HEK293 (cell line): ENCODE results near the gene CTSO.

ENCODE experiments used
- CTCF ChIA-PET: fragments of 350-600 bp; formaldehyde crosslinking; extraction: SDS; loops from one replicate; lab custom pipeline; 2021; ENCODE audit warnings: antibody characterized with exemption; lab: Yijun Ruan, JAX
- POLR2A ChIA-PET: fragments of 300-600 bp; formaldehyde crosslinking; extraction: SDS; loops from one replicate; lab custom pipeline; 2020; ENCODE audit warnings: antibody characterized with exemption, inconsistent platforms; lab: Yijun Ruan, JAX
- H3K27ac ChIP-seq: fragments of 200-500 bp; sonication (Bioruptor generic); 2 replicates; pipeline ENCODE4 v1.5.1; 2014; ENCODE audit warnings: low read depth, low read length, control low read depth, inconsistent platforms; ENCODE audit errors: extremely low read depth
- H3K36me3 ChIP-seq, 2 experiments: fragments of 200-500 bp in 1 of 2; sonication (Bioruptor generic) in 1 of 2; 1 replicate in 1 of 2; 2 replicates in 1 of 2; pipeline ENCODE4 v1.5.1; 2014 to 2017; ENCODE audit warnings: inconsistent platforms in 2 of 2, low read length in 2 of 2; ENCODE audit not compliant: control insufficient read depth in 2 of 2, insufficient read depth in 1 of 2
- H3K4me1 ChIP-seq: fragments of 200-500 bp; sonication (Bioruptor generic); 2 replicates; pipeline ENCODE4 v1.5.1; 2014; ENCODE audit warnings: mild to moderate bottlenecking, low read length, inconsistent platforms; ENCODE audit not compliant: control insufficient read depth, insufficient read depth
- H3K4me3 ChIP-seq: 2 replicates; pipeline ENCODE4 v1.5.1; 2011; ENCODE audit warnings: low read depth, mild to moderate bottlenecking, control low read depth, low read length, moderate library complexity
- H3K9me3 ChIP-seq: fragments of 200-500 bp; sonication (Bioruptor generic); 2 replicates; pipeline ENCODE4 v1.5.1; 2014; ENCODE audit warnings: low read depth, low read length, inconsistent platforms; ENCODE audit not compliant: control insufficient read depth, insufficient read depth
- EGR2 ChIP-seq: fragments of 450-650 bp; formaldehyde crosslinking; IDR thresholded peaks from 2 replicates; pipeline ENCODE4 v1.5.1; 2016; ENCODE audit warnings: low read depth, missing biosample characterization, missing genetic modification characterization
- GFI1B ChIP-seq: fragments of 450-650 bp; formaldehyde crosslinking; IDR thresholded peaks from 2 replicates; pipeline ENCODE4 v1.5.1; 2016; ENCODE audit warnings: missing biosample characterization, missing genetic modification characterization
- SP7 ChIP-seq: fragments of 450-650 bp; formaldehyde crosslinking; IDR thresholded peaks from 2 replicates; pipeline ENCODE4 v1.5.1; 2016; ENCODE audit warnings: missing biosample characterization, missing genetic modification characterization
- ZEB2 ChIP-seq: fragments of 450-650 bp; formaldehyde crosslinking; IDR thresholded peaks from 2 replicates; pipeline ENCODE4 v1.5.1; 2016; ENCODE audit warnings: missing biosample characterization, missing genetic modification characterization
- ZIC2 ChIP-seq: fragments of 450-650 bp; formaldehyde crosslinking; IDR thresholded peaks from 2 replicates; pipeline ENCODE4 v1.5.1; 2016; ENCODE audit warnings: missing biosample characterization, missing genetic modification characterization
- ZNF112 ChIP-seq: fragments of 450-650 bp; formaldehyde crosslinking; IDR thresholded peaks from 2 replicates; pipeline ENCODE4 v1.5.0; 2017; ENCODE audit warnings: missing biosample characterization, missing genetic modification characterization
- ZNF155 ChIP-seq: fragments of 450-650 bp; formaldehyde crosslinking; IDR thresholded peaks from 2 replicates; pipeline ENCODE4 v1.5.1; 2016; ENCODE audit warnings: missing biosample characterization, missing genetic modification characterization
- ZNF169 ChIP-seq: fragments of 450-650 bp; formaldehyde crosslinking; IDR thresholded peaks from 2 replicates; pipeline ENCODE4 v1.5.1; 2016; ENCODE audit warnings: missing biosample characterization, missing genetic modification characterization
- ZNF174 ChIP-seq: fragments of 450-650 bp; formaldehyde crosslinking; IDR thresholded peaks from 2 replicates; pipeline ENCODE4 v1.5.0; 2017; ENCODE audit warnings: missing biosample characterization, mild to moderate bottlenecking, missing genetic modification characterization
- ZNF184 ChIP-seq: fragments of 450-650 bp; IDR thresholded peaks from 2 replicates; pipeline ENCODE4 v1.5.1; 2018; ENCODE audit warnings: missing biosample characterization, mild to moderate bottlenecking, missing genetic modification characterization
- ZNF266 ChIP-seq: fragments of 450-650 bp; formaldehyde crosslinking; IDR thresholded peaks from 2 replicates; pipeline ENCODE4 v1.5.1; 2016; ENCODE audit warnings: missing biosample characterization, missing genetic modification characterization, low read depth
- ZNF274 ChIP-seq, 2 experiments: fragments of 200-500 bp in 1 of 2; fragments of 450-650 bp in 1 of 2; sonication (Bioruptor generic) in 1 of 2; formaldehyde crosslinking in 1 of 2; IDR thresholded peaks; 2 replicates each; pipeline versions ENCODE4 v1.5.1 to v1.6.1; 2014 to 2016; ENCODE audit warnings: borderline replicate concordance in 1 of 2, inconsistent platforms in 1 of 2, low read length in 1 of 2, missing biosample characterization in 1 of 2, missing genetic modification characterization in 1 of 2
- ZNF292 ChIP-seq: fragments of 450-650 bp; formaldehyde crosslinking; IDR thresholded peaks from 2 replicates; pipeline ENCODE4 v1.5.1; 2016; ENCODE audit warnings: low read depth, missing biosample characterization, missing genetic modification characterization, borderline replicate concordance
- ZNF335 ChIP-seq: fragments of 450-650 bp; formaldehyde crosslinking; conservative IDR thresholded peaks from 2 replicates; pipeline ENCODE4 v1.5.1; 2016; ENCODE audit warnings: missing biosample characterization, missing genetic modification characterization
- ZNF391 ChIP-seq: fragments of 450-650 bp; formaldehyde crosslinking; IDR thresholded peaks from 2 replicates; pipeline ENCODE4 v1.5.1; 2016; ENCODE audit warnings: low read depth, missing biosample characterization, missing genetic modification characterization, borderline replicate concordance
- ZNF426 ChIP-seq: fragments of 450-650 bp; formaldehyde crosslinking; IDR thresholded peaks from 2 replicates; pipeline ENCODE4 v1.5.1; 2017; ENCODE audit warnings: missing biosample characterization, missing genetic modification characterization, mild to moderate bottlenecking, inconsistent platforms, moderate library complexity
- ZNF501 ChIP-seq: fragments of 450-650 bp; formaldehyde crosslinking; IDR thresholded peaks from 2 replicates; pipeline ENCODE4 v1.5.1; 2016; ENCODE audit warnings: missing biosample characterization, missing genetic modification characterization
- ZNF560 ChIP-seq: fragments of 450-650 bp; formaldehyde crosslinking; IDR thresholded peaks from 2 replicates; pipeline ENCODE4 v1.5.1; 2017; ENCODE audit warnings: missing biosample characterization, missing genetic modification characterization, borderline replicate concordance
- ZNF624 ChIP-seq: fragments of 450-650 bp; formaldehyde crosslinking; IDR thresholded peaks from 2 replicates; pipeline ENCODE4 v1.5.1; 2017; ENCODE audit warnings: missing biosample characterization, missing genetic modification characterization
- ZNF654 ChIP-seq: fragments of 450-650 bp; formaldehyde crosslinking; IDR thresholded peaks from 2 replicates; pipeline ENCODE4 v1.5.1; 2016; ENCODE audit warnings: low read depth, missing biosample characterization, missing genetic modification characterization
- ZNF670 ChIP-seq: fragments of 450-650 bp; formaldehyde crosslinking; IDR thresholded peaks from 2 replicates; pipeline ENCODE4 v1.5.1; 2016; ENCODE audit warnings: missing biosample characterization, missing genetic modification characterization, low read depth
- ZNF747 ChIP-seq: fragments of 450-650 bp; formaldehyde crosslinking; IDR thresholded peaks from 2 replicates; pipeline ENCODE4 v1.5.1; 2016; ENCODE audit warnings: missing biosample characterization, missing genetic modification characterization
- TF ChIP-seq, protein P1 (sequence below): fragments of 450-650 bp; formaldehyde crosslinking; IDR thresholded peaks from 2 replicates; pipeline ENCODE4 v1.5.1; 2016; ENCODE audit warnings: missing biosample characterization, missing genetic modification characterization
- TF ChIP-seq, protein P2 (sequence below): fragments of 450-650 bp; formaldehyde crosslinking; IDR thresholded peaks from 2 replicates; pipeline ENCODE4 v1.5.1; 2017; ENCODE audit warnings: missing biosample characterization, mild to moderate bottlenecking, missing genetic modification characterization, moderate library complexity
- TF ChIP-seq, protein P3 (sequence below): fragments of 450-650 bp; formaldehyde crosslinking; IDR thresholded peaks from 2 replicates; pipeline ENCODE4 v1.5.1; 2016; ENCODE audit warnings: missing biosample characterization, missing genetic modification characterization
- TF ChIP-seq, protein P4 (sequence below): fragments of 450-650 bp; formaldehyde crosslinking; IDR thresholded peaks from 2 replicates; pipeline ENCODE4 v1.5.1; 2016; ENCODE audit warnings: missing biosample characterization, missing genetic modification characterization
- TF ChIP-seq, protein P5 (sequence below): fragments of 450-650 bp; formaldehyde crosslinking; IDR thresholded peaks from 2 replicates; pipeline ENCODE4 v1.5.1; 2016; ENCODE audit warnings: missing biosample characterization, missing genetic modification characterization

Gene CTSO

DNA sequence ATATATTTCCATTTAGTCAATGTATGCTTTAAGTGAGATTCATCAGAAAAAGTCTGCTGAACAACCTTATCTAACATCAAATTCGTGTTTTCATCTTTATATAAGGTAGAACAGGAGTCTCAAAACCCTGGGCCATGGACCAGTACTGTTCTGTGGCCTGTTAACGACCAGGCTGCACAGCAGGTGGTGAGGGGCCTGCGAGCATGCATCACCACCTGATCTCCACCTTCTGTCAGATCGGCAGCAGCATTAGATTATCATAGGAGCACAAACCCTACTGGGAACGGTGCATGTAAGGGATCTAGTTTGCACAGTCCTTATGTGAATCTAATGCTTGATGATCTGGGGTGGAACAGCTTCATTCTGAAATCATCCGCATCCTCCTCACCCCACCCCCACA, 3.2 kb downstream of the CTSO start:
- ChIA-PET POLR2A (no interaction called here), CTCF (interaction anchor here (1.2 to 3.7 kb wide), 2 partner anchors 140 kb away, joined by 3 to 32 read pairs; no protein-coding TSS in a partner anchor)
- H3K4me1 ChIP-seq: 0 out of 2 replicates have a peak, but pooled peaks cover 4% of the 10 kb centered on the region
- no peak overlapping the region for H3K4me3 ChIP-seq
- no peaks in the 10 kb centered on the region for H3K9me3 ChIP-seq
- TF ChIP-seq ZNF169 (tag by site-specific recombination) (no peak), ZIC2 (no peak), ZNF670 (tag by site-specific recombination) (no peak), ZNF184 (tag by site-specific recombination) (no peak), ZNF654 (tag by site-specific recombination) (no peak), SP7 (tag by site-specific recombination) (no peak), ZNF501 (tag by site-specific recombination) (no peak), ZNF266 (no peak), ZNF155 (tag by site-specific recombination) (no peak), ZNF560 (tag by site-specific recombination) (no peak), ZNF335 (no peak), ZNF112 (tag by site-specific recombination) (no peak)
- TF ChIP-seq, protein P1, sequence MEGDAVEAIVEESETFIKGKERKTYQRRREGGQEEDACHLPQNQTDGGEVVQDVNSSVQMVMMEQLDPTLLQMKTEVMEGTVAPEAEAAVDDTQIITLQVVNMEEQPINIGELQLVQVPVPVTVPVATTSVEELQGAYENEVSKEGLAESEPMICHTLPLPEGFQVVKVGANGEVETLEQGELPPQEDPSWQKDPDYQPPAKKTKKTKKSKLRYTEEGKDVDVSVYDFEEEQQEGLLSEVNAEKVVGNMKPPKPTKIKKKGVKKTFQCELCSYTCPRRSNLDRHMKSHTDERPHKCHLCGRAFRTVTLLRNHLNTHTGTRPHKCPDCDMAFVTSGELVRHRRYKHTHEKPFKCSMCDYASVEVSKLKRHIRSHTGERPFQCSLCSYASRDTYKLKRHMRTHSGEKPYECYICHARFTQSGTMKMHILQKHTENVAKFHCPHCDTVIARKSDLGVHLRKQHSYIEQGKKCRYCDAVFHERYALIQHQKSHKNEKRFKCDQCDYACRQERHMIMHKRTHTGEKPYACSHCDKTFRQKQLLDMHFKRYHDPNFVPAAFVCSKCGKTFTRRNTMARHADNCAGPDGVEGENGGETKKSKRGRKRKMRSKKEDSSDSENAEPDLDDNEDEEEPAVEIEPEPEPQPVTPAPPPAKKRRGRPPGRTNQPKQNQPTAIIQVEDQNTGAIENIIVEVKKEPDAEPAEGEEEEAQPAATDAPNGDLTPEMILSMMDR (tag by site-specific recombination): no peak
- TF ChIP-seq, protein P2, sequence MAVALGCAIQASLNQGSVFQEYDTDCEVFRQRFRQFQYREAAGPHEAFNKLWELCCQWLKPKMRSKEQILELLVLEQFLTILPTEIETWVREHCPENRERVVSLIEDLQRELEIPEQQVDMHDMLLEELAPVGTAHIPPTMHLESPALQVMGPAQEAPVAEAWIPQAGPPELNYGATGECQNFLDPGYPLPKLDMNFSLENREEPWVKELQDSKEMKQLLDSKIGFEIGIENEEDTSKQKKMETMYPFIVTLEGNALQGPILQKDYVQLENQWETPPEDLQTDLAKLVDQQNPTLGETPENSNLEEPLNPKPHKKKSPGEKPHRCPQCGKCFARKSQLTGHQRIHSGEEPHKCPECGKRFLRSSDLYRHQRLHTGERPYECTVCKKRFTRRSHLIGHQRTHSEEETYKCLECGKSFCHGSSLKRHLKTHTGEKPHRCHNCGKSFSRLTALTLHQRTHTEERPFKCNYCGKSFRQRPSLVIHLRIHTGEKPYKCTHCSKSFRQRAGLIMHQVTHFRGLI: no peak
- TF ChIP-seq, protein P3, sequence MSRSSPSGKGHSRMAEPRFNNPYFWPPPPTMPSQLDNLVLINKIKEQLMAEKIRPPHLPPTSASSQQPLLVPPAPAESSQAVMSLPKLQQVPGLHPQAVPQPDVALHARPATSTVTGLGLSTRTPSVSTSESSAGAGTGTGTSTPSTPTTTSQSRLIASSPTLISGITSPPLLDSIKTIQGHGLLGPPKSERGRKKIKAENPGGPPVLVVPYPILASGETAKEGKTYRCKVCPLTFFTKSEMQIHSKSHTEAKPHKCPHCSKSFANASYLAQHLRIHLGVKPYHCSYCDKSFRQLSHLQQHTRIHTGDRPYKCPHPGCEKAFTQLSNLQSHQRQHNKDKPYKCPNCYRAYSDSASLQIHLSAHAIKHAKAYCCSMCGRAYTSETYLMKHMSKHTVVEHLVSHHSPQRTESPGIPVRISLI (tag by site-specific recombination): no peak
- H3K36me3 ChIP-seq: no peaks in the 10 kb centered on the region
- no peak overlapping the region for H3K27ac ChIP-seq

DNA sequence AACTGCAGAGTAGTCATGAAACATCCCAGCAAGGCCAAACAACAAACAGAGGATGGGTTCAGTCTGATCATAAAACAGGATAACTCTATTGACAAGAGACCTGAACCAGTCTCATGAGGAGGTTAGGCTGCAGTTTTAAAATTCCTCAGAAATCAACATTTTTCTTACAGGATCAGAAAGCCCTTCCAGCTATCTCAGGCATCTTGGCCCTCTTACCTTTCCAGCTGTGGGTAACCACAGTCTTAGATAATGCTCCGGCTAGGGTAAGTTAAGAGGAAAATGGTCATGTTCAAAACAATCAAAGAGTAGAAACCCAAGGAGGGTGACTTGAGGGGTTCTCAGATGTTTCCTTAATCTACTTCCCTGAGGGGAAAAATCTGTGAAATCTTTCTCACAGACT, 5.1 kb downstream of the CTSO start:
- H3K36me3 ChIP-seq: no peaks in the 10 kb centered on the region
- no peak overlapping the region for H3K4me3 ChIP-seq
- no peak overlapping the region for H3K27ac ChIP-seq
- POLR2A ChIA-PET: no interaction called here
- H3K4me1 ChIP-seq: 0 out of 2 replicates have a peak, but pooled peaks cover 4% of the 10 kb centered on the region
- no peaks in the 10 kb centered on the region for H3K9me3 ChIP-seq
- TF ChIP-seq ZEB2 (tag by site-specific recombination) (no peak), ZNF624 (tag by site-specific recombination) (no peak), GFI1B (no peak), ZNF426 (tag by site-specific recombination) (no peak), ZNF391 (tag by site-specific recombination) (no peak), EGR2 (tag by site-specific recombination) (no peak), ZNF155 (tag by site-specific recombination) (no peak), ZNF274 (IDR thresholded peaks at IDR 0.05; ENCODE audit: low read length) (no peak), ZNF274 (tag by site-specific recombination; IDR thresholded peaks at IDR 0.05; ENCODE audit: borderline replicate concordance) (no peak), ZNF747 (tag by site-specific recombination) (no peak), ZNF292 (tag by site-specific recombination) (no peak), ZNF174 (tag by site-specific recombination) (no peak)
- TF ChIP-seq, protein P4, sequence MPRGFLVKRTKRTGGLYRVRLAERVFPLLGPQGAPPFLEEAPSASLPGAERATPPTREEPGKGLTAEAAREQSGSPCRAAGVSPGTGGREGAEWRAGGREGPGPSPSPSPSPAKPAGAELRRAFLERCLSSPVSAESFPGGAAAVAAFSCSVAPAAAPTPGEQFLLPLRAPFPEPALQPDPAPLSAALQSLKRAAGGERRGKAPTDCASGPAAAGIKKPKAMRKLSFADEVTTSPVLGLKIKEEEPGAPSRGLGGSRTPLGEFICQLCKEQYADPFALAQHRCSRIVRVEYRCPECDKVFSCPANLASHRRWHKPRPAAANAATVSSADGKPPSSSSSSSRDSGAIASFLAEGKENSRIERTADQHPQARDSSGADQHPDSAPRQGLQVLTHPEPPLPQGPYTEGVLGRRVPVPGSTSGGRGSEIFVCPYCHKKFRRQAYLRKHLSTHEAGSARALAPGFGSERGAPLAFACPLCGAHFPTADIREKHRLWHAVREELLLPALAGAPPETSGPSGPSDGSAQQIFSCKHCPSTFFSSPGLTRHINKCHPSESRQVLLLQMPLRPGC: no peak
- TF ChIP-seq, protein P5, sequence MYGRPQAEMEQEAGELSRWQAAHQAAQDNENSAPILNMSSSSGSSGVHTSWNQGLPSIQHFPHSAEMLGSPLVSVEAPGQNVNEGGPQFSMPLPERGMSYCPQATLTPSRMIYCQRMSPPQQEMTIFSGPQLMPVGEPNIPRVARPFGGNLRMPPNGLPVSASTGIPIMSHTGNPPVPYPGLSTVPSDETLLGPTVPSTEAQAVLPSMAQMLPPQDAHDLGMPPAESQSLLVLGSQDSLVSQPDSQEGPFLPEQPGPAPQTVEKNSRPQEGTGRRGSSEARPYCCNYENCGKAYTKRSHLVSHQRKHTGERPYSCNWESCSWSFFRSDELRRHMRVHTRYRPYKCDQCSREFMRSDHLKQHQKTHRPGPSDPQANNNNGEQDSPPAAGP (tag by site-specific recombination): no peak
- CTCF ChIA-PET: interaction anchor here (0.6 to 0.8 kb wide), 3 partner anchors 24 to 161 kb away, joined by 3 read pairs; no protein-coding TSS in a partner anchor
